HG03039 (cell line): ENCODE data around the gene SFPQ.

ENCODE experiments used
- ATAC-seq: cut with Tn5 transposase; IDR thresholded peaks from one replicate; pipeline ENCODE4 v1.9.1; 2021; ENCODE audit warnings: mild to moderate bottlenecking, moderate library complexity; ENCODE audit not compliant: unreplicated experiment

Gene SFPQ

GRCh38 chr1:35188578-35189392, 4.2 kb downstream of the SFPQ start:
- no peak for ATAC-seq

GRCh38 chr1:35187816-35188342, 5.1 kb downstream of the SFPQ start:
- no peak for ATAC-seq

- ATAC-seq: no peak
Measured at GRCh38 chr1:35186239-35186638, 6.7 kb downstream of the SFPQ start.

- ATAC-seq: no peak
Measured at GRCh38 chr1:35185200-35185599, 7.7 kb downstream of the SFPQ start.

- ATAC-seq: no peak
Measured at GRCh38 chr1:35184495-35185199, 8.3 kb downstream of the SFPQ start.

- ATAC-seq: no peak
Measured at GRCh38 chr1:35181790-35182455, 11.0 kb downstream of the SFPQ start.

GRCh38 chr1:35180776-35181374, 12.1 kb downstream of the SFPQ start:
- ATAC-seq: no peak

GRCh38 chr1:35179908-35180307, 13.0 kb downstream of the SFPQ start:
- ATAC-seq: no peak

GRCh38 chr1:35178874-35179380, 14.0 kb downstream of the SFPQ start:
- no peak for ATAC-seq

GRCh38 chr1:35178295-35178695, 14.7 kb downstream of the SFPQ start:
- ATAC-seq: no peak

GRCh38 chr1:35177237-35177786, 15.6 kb downstream of the SFPQ start:
- no peak for ATAC-seq

- no peak for ATAC-seq
Measured at GRCh38 chr1:35175602-35176001, 17.3 kb downstream of the SFPQ start.

GRCh38 chr1:35175098-35175576, 17.8 kb downstream of the SFPQ start:
- no peak for ATAC-seq

GRCh38 chr1:35173909-35174540, 18.9 kb downstream of the SFPQ start:
- no peak for ATAC-seq

GRCh38 chr1:35173491-35173890, 19.5 kb downstream of the SFPQ start:
- ATAC-seq: no peak

- no peak for ATAC-seq
Measured at GRCh38 chr1:35172022-35172421, 20.9 kb downstream of the SFPQ start.

- ATAC-seq: no peak
Measured at GRCh38 chr1:35171579-35171978, 21.4 kb downstream of the SFPQ start.

GRCh38 chr1:35164893-35165292, 28.1 kb downstream of the SFPQ start:
- no peak for ATAC-seq

- ATAC-seq: no peak
Measured at GRCh38 chr1:35151220-35151619, 41.7 kb downstream of the SFPQ start.
